CD4-positive, alpha-beta T cell treated with Interleukin-10 for 1 hour (primary cell): ENCODE data around the gene OR2S2.
"Not testable (repeated sequence)": the region's sequence is repeated elsewhere in the genome, so short reads cannot be mapped to it uniquely, and the experiment has no call there.

Source experiments
- DNase-seq: peaks from one replicate; pipeline ENCODE4 v3.0.0-alpha.2; 2020

OR2S2 gene

GRCh38 chr9:35958104-35958837, at the start of gene OR2S2:
Gene OR2S2 (minus strand): TSS chr9:35958154. CDS start chr9:35958098, 56 bp downstream.
- DNase-seq, result no peak

- no peak for DNase-seq
These were observed 49.4 kb upstream of the OR2S2 start for GRCh38 chr9:36007316-36007708.

GRCh38 chr9:36006549-36007315, 48.8 kb upstream of the OR2S2 start:
- no peak for DNase-seq

GRCh38 chr9:36005891-36006290, 47.9 kb upstream of the OR2S2 start:
- DNase-seq, result no peak

GRCh38 chr9:35998333-35998732, 40.4 kb upstream of the OR2S2 start:
- DNase-seq, result no peak

- not testable (repeated sequence) for DNase-seq
These were observed 39.1 kb upstream of the OR2S2 start for GRCh38 chr9:35997016-35997415.

- no peak for DNase-seq
These were observed 38.5 kb upstream of the OR2S2 start for GRCh38 chr9:35996358-35996970.

GRCh38 chr9:35994959-35995358, 37.0 kb upstream of the OR2S2 start:
- DNase-seq, result no peak

GRCh38 chr9:35993976-35994720, 36.2 kb upstream of the OR2S2 start:
- DNase-seq, result no peak

GRCh38 chr9:35993136-35993535, 35.2 kb upstream of the OR2S2 start:
- not testable (repeated sequence) for DNase-seq

GRCh38 chr9:35990155-35990554, 32.2 kb upstream of the OR2S2 start:
- no peak for DNase-seq

GRCh38 chr9:35984021-35984420, 26.1 kb upstream of the OR2S2 start:
- no peak for DNase-seq

GRCh38 chr9:35981699-35982098, 23.7 kb upstream of the OR2S2 start:
- DNase-seq, result no peak

- DNase-seq, result no peak
These were observed 22.5 kb upstream of the OR2S2 start for GRCh38 chr9:35980289-35981011.

- no peak for DNase-seq
These were observed 20.8 kb upstream of the OR2S2 start for GRCh38 chr9:35978792-35979191.

GRCh38 chr9:35976726-35977125, 18.8 kb upstream of the OR2S2 start:
- no peak for DNase-seq

GRCh38 chr9:35974800-35975199, 16.8 kb upstream of the OR2S2 start:
- DNase-seq, result no peak

- DNase-seq, result peak; percentile 23
These were observed 14.1 kb upstream of the OR2S2 start for GRCh38 chr9:35972093-35972492.

- DNase-seq, result no peak
These were observed 9.1 kb upstream of the OR2S2 start for GRCh38 chr9:35967042-35967441.

- DNase-seq, result no peak
These were observed 8.5 kb upstream of the OR2S2 start for GRCh38 chr9:35966433-35966832.

GRCh38 chr9:35965011-35965410, 7.1 kb upstream of the OR2S2 start:
- DNase-seq, result no peak

GRCh38 chr9:35962126-35962906, 4.4 kb upstream of the OR2S2 start:
- DNase-seq, result no peak
